Measurements from ENCODE around the gene SHISA7.

GRCh38 chr19:55402509-55402908 is 40.6 kb downstream of the SHISA7 start:
- TF ChIP-seq, protein P1, sequence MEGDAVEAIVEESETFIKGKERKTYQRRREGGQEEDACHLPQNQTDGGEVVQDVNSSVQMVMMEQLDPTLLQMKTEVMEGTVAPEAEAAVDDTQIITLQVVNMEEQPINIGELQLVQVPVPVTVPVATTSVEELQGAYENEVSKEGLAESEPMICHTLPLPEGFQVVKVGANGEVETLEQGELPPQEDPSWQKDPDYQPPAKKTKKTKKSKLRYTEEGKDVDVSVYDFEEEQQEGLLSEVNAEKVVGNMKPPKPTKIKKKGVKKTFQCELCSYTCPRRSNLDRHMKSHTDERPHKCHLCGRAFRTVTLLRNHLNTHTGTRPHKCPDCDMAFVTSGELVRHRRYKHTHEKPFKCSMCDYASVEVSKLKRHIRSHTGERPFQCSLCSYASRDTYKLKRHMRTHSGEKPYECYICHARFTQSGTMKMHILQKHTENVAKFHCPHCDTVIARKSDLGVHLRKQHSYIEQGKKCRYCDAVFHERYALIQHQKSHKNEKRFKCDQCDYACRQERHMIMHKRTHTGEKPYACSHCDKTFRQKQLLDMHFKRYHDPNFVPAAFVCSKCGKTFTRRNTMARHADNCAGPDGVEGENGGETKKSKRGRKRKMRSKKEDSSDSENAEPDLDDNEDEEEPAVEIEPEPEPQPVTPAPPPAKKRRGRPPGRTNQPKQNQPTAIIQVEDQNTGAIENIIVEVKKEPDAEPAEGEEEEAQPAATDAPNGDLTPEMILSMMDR (conservative IDR thresholded peaks at IDR 0.05; ENCODE audit: low read depth, low read length): no peak
- TF ChIP-seq EZH2phosphoT487 (IDR thresholded peaks at IDR 0.05; ENCODE audit: borderline replicate concordance, low read length) (no peak), EZH2 (IDR thresholded peaks at IDR 0.05; ENCODE audit: low read length, unreplicated experiment) (no peak)
